GM12872 (cell line): Measurements from ENCODE around the gene CMSS1.

Source experiments
- TF ChIP-seq, protein P1 (sequence below): IDR thresholded peaks from 3 replicates; pipeline ENCODE4 v1.5.1; 2011; ENCODE audit warnings: low read depth, mild to moderate bottlenecking, low read length, moderate library complexity; ENCODE audit not compliant: insufficient read depth

CMSS1 gene

DNA sequence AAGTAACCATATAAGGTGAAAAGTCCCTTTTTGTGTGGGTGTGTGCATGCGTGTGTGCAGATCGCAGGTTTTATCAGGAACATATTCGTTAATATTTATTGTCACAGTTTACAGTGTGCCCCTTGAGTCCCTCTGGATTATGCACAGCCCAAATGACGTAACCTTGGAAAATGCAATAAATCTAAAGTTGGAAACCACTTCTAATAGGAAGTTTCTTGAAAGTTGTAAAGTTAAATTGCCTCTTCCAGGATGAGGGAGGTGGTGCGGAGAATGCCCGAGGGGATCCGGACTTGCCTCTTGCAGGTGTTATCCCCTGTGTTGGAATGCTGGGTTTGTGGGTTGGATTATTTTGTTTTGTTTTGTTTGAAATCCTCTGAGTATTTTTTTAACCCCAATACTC is 143.3 kb downstream of the CMSS1 start:
- TF ChIP-seq, protein P1, sequence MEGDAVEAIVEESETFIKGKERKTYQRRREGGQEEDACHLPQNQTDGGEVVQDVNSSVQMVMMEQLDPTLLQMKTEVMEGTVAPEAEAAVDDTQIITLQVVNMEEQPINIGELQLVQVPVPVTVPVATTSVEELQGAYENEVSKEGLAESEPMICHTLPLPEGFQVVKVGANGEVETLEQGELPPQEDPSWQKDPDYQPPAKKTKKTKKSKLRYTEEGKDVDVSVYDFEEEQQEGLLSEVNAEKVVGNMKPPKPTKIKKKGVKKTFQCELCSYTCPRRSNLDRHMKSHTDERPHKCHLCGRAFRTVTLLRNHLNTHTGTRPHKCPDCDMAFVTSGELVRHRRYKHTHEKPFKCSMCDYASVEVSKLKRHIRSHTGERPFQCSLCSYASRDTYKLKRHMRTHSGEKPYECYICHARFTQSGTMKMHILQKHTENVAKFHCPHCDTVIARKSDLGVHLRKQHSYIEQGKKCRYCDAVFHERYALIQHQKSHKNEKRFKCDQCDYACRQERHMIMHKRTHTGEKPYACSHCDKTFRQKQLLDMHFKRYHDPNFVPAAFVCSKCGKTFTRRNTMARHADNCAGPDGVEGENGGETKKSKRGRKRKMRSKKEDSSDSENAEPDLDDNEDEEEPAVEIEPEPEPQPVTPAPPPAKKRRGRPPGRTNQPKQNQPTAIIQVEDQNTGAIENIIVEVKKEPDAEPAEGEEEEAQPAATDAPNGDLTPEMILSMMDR: no peak

DNA sequence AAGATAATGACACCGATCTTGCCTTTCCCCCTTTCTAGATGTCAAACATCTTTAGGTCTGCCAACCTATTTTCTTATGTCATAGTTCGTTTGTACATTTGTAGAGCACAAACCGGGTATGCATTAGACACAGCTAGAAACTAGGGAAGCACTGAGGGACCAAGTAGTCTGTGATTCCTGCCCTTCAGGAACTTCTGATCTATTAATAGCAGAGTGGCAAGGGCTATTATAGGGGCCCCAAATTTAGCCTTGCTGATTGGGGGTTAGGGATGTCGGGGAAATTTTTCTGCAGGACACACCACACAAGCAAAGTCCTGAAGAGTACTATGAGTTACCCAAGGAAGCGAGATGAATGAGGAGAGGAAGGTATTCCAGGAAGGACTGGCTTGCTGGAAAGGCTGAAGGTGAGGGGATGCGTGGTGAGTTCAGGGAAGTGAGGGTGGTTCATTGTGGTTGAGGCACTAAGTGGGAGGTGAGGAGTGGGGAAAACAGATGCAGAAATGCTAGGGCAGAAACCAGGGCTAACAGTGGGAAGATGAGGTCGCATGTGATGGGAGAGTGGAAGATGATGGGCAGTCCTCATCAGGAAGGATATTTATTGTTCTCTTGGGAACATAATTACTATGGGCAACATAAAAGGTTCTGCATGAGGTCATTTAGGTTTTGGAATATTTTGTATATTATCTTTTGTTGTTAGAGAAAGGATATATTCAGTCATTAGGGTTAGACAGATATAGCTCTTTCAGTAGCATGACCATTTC is 144.3 kb downstream of the CMSS1 start:
- TF ChIP-seq, protein P1: no peak

GRCh38 chr3:99962703-99963102 is 145.0 kb downstream of the CMSS1 start:
- TF ChIP-seq, protein P1: no peak

DNA sequence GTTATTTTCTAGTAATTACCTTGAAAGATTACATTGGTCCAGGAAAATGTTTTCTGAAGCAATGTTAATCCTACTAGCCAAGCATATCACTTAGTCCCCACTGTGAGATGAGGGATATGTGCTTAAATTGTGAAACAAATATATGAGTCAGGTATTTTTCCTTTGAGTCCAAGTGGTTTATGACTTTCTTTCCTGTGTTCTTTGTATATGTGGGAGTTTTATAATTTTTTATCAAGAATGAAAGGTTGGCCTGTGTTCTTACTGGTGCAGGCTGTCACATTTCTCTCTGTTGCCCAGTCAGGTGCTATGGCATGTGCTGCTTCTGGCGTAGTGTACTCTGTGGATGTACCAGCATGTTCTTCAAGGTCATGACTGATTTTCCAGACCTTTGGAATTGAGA is 147.4 kb downstream of the CMSS1 start:
- TF ChIP-seq, protein P1: no peak

DNA sequence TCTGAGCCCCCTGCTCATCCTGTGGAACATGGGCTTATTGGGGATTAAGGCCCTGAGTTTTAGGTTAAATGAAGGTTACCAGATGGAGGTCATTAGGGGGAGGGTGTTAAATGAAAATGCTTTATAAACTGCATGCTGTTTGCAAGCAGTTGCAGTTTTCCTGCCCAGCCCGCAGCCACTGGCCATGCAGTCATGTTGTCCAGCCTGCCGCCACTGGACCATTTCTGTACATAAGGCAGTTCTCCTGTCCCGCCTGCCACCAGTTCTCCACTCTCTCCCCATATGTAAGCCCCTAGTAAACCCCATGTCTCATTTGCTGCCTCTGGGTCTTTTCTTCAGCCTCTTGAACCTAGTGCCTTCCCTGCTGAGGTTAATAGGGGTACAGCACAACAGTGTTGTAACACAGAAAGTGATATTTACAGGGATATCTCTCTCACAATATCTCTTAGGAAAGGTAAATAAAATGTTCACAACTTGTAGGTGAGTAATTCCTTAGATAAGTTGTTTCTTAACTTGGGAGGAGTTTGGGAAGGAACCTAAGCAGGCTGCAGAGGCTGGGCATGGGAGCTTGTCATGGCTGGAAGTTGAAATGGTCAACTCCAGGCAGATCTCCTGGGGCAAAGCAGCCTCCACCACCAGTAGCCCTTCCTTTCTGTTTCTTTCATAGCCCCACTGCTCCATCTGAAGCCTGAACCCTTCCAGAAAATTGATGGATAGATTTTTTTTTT is 148.2 kb downstream of the CMSS1 start:
- TF ChIP-seq, protein P1: no peak

GRCh38 chr3:99966662-99967416 is 149.2 kb downstream of the CMSS1 start:
- TF ChIP-seq, protein P1: no peak

DNA sequence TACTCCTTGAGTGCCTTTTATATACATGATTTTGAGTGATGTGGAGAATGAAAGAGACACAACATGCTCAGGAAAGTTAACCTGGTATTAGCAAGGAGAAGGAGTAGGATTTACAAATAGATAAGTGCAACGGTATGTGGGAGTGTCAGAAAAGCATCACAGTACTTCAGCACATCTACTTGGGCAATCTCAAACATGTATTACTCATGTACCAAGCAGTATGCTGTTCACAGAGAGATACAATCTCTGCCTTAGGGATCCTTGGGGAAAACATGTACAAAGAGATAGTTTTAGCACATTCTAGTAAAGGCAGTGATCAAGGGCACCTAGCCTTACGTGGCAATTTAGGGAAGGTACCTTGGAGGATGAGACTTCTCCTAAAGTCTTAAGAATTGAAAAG is 150.1 kb downstream of the CMSS1 start:
- TF ChIP-seq, protein P1: no peak
